ENCODE data around the gene HSH2D. TPM values are rescaled to one million over a fixed set of nuclear protein-coding genes. Genes with fewer than 3 reads are reported as not detected.

Gene HSH2D
- total RNA-seq, 1 experiment from 2014 or later = 0.23 TPM

GRCh38 chr19:16148443-16149229 is 5.2 kb downstream of the HSH2D start:
- no peaks in the 10 kb centered on the region for H3K27me3 Mint-ChIP-seq (ENCODE audit: insufficient read depth, unreplicated experiment)
- TF ChIP-seq CTCF (IDR thresholded peaks at IDR 0.05; ENCODE audit: insufficient read depth in 1 of 2, low read depth in 1 of 2, low read length in 1 of 2, severe bottlenecking in 1 of 2, unreplicated experiment in 1 of 2) = no peak
- no peak overlapping the region for H3K4me3 Mint-ChIP-seq (ENCODE audit: unreplicated experiment)
- Histone ChIP-seq H3K36me3 (ENCODE audit: control insufficient read depth, insufficient read depth, low read length) (no peaks in the 10 kb centered on the region), H3K27me3 (replicated peaks; ENCODE audit: control insufficient read depth, insufficient read depth, low read length) (no peaks in the 10 kb centered on the region), H3K4me1 (peaks cover 5% of the 10 kb centered on the region; the same call in 1 of the 2 replicates), H3K9me3 (no peaks in the 10 kb centered on the region), H3K4me3 (ENCODE audit: low read depth, low read length) (no peak overlapping the region)
- no TSS peak for BruUV-seq (replicated peaks)
- no peak for DNase-seq
- no peaks in the 10 kb centered on the region for H3K36me3 Mint-ChIP-seq (ENCODE audit: insufficient read depth, unreplicated experiment)
- intact Hi-C loops (cut with micrococcal nuclease; ENCODE audit: unreplicated experiment) = no loop called here
- no peaks in the 10 kb centered on the region for H3K9me3 Mint-ChIP-seq (ENCODE audit: unreplicated experiment)
- H3K27ac Mint-ChIP-seq (ENCODE audit: unreplicated experiment) = no peak overlapping the region
- ChIA-PET CTCF (no interaction called here), POLR2A (no interaction called here)
- peaks cover 6% of the 10 kb centered on the region for H3K4me1 Mint-ChIP-seq (ENCODE audit: low read depth, unreplicated experiment)

- Histone ChIP-seq H3K36me3 (ENCODE audit: control insufficient read depth, insufficient read depth, low read length) (no peaks in the 10 kb centered on the region), H3K9me3 (no peaks in the 10 kb centered on the region), H3K4me3 (ENCODE audit: low read depth, low read length) (no peak overlapping the region), H3K27me3 (replicated peaks; ENCODE audit: control insufficient read depth, insufficient read depth, low read length) (no peaks in the 10 kb centered on the region), H3K4me1 (no peaks in the 10 kb centered on the region)
- TF ChIP-seq CTCF (IDR thresholded peaks at IDR 0.05; ENCODE audit: insufficient read depth in 1 of 2, low read depth in 1 of 2, low read length in 1 of 2, severe bottlenecking in 1 of 2, unreplicated experiment in 1 of 2) = no peak
- H3K9me3 Mint-ChIP-seq (ENCODE audit: unreplicated experiment) = no peaks in the 10 kb centered on the region
- DNase-seq = no peak
- ChIA-PET CTCF (no interaction called here), POLR2A (no interaction called here)
- H3K4me1 Mint-ChIP-seq (ENCODE audit: low read depth, unreplicated experiment) = no peaks in the 10 kb centered on the region
- intact Hi-C loops (cut with micrococcal nuclease; ENCODE audit: unreplicated experiment) = no loop called here
- H3K36me3 Mint-ChIP-seq (ENCODE audit: insufficient read depth, unreplicated experiment) = no peaks in the 10 kb centered on the region
- H3K27ac Mint-ChIP-seq (ENCODE audit: unreplicated experiment) = no peak overlapping the region
- no peak overlapping the region for H3K4me3 Mint-ChIP-seq (ENCODE audit: unreplicated experiment)
- H3K27me3 Mint-ChIP-seq (ENCODE audit: insufficient read depth, unreplicated experiment) = no peaks in the 10 kb centered on the region
- BruUV-seq (replicated peaks) = no TSS peak
Measured at GRCh38 chr19:16153582-16154336, 10.3 kb downstream of the HSH2D start.

GRCh38 chr19:16154557-16154956 is 11.1 kb downstream of the HSH2D start:
- no peaks in the 10 kb centered on the region for H3K27me3 Mint-ChIP-seq (ENCODE audit: insufficient read depth, unreplicated experiment)
- Histone ChIP-seq H3K9me3 (no peaks in the 10 kb centered on the region), H3K4me1 (no peaks in the 10 kb centered on the region), H3K4me3 (ENCODE audit: low read depth, low read length) (no peak overlapping the region), H3K36me3 (ENCODE audit: control insufficient read depth, insufficient read depth, low read length) (no peaks in the 10 kb centered on the region), H3K27me3 (replicated peaks; ENCODE audit: control insufficient read depth, insufficient read depth, low read length) (no peaks in the 10 kb centered on the region)
- H3K27ac Mint-ChIP-seq (ENCODE audit: unreplicated experiment) = no peak overlapping the region
- no peak overlapping the region for H3K4me3 Mint-ChIP-seq (ENCODE audit: unreplicated experiment)
- no peak for TF ChIP-seq CTCF (IDR thresholded peaks at IDR 0.05; ENCODE audit: insufficient read depth in 1 of 2, low read depth in 1 of 2, low read length in 1 of 2, severe bottlenecking in 1 of 2, unreplicated experiment in 1 of 2)
- BruUV-seq (replicated peaks) = no TSS peak
- ChIA-PET POLR2A (no interaction called here), CTCF (no interaction called here)
- no peaks in the 10 kb centered on the region for H3K36me3 Mint-ChIP-seq (ENCODE audit: insufficient read depth, unreplicated experiment)
- no peaks in the 10 kb centered on the region for H3K9me3 Mint-ChIP-seq (ENCODE audit: unreplicated experiment)
- H3K4me1 Mint-ChIP-seq (ENCODE audit: low read depth, unreplicated experiment) = no peaks in the 10 kb centered on the region
- no peak for DNase-seq
- intact Hi-C loops (cut with micrococcal nuclease; ENCODE audit: unreplicated experiment) = no loop called here

Data from Caco-2 (cell line).